Measurements from ENCODE around the gene GCK. TPM values are rescaled to one million over a fixed set of nuclear protein-coding genes. Genes with fewer than 3 reads are reported as not detected.

Gene GCK
- total RNA-seq, 4 donors from 2014 or later: 0.16 to 0.96 TPM; not detected in 2

DNA sequence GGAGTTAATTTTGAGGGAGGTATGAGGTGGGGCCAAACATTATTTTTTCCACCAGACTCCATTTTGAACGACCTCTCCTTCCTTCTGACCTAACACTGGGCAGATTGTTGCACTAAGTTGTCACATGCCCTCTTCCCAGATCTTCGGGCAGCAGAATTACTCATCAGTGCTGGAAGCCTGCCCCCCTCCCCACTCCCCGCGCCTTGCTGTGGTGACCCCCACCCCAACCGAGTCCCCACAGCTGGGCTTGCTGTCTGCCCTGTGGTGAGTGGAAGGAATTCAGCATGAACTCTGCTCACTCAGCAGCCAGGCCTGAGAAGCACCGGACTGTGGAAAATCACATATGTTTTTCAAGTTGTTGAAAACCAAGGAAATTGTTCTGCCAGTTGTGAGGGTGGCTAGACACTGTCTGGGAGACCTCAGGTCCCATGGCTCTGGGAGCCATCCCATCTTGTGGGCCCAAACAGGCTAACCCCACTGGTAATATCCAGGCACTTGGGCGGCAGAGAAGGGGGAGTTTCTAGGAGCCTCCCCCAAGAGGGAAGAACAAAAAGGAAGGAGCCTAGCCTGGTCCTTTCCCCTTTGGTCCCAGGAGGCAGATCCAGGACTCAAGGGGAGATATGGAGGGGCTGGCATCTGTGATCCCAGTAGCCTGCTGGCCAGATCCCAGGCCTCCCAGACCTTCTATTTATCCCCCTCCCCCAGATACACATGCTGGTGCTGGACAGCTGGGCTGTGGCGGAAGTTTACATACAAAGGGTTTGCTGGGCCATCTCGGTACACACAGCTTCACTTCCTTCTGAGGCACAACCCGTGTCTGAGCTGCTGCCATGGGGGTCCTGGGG is 88.6 kb downstream of the GCK start:
- peak overlapping the region; percentile 58 to 92 (median 78) for H3K27ac ChIP-seq
- peak; percentile 28 for DNase-seq
- H3K36me3 ChIP-seq: no peaks in the 10 kb centered on the region
- H3K9me3 ChIP-seq: no peaks in the 10 kb centered on the region
- peaks cover 0 to 12% (median 0%) of the 10 kb centered on the region in 4 donors for H3K4me1 ChIP-seq
- H3K4me3 ChIP-seq: no peak overlapping the region
- in situ Hi-C loops (cut with MboI; ENCODE audit: low pct_ligation_motif_present in 1 of 4, low pct_unique_long_range_greater_than_20kb in 1 of 4, low sequenced_read_pairs in 3 of 4) (no loop called here), intact Hi-C loops (cut with DNase I; ENCODE audit: low total_unique reads) (no loop called here)
- peaks cover 26% of the 10 kb centered on the region for H3K27me3 ChIP-seq
- WGBS, 2 donors (ENCODE audit: low coverage in 1 of 2): 42 to 61% methylated on average over 2 to 10 of the region's 10 CpGs
- TF ChIP-seq POLR2A (IDR thresholded peaks at IDR 0.05) (no peak), EP300 (IDR thresholded peaks at IDR 0.05; ENCODE audit: low read depth) (no peak), POLR2AphosphoS5 (IDR thresholded peaks at IDR 0.05) (no peak)
- TF ChIP-seq, protein P1, sequence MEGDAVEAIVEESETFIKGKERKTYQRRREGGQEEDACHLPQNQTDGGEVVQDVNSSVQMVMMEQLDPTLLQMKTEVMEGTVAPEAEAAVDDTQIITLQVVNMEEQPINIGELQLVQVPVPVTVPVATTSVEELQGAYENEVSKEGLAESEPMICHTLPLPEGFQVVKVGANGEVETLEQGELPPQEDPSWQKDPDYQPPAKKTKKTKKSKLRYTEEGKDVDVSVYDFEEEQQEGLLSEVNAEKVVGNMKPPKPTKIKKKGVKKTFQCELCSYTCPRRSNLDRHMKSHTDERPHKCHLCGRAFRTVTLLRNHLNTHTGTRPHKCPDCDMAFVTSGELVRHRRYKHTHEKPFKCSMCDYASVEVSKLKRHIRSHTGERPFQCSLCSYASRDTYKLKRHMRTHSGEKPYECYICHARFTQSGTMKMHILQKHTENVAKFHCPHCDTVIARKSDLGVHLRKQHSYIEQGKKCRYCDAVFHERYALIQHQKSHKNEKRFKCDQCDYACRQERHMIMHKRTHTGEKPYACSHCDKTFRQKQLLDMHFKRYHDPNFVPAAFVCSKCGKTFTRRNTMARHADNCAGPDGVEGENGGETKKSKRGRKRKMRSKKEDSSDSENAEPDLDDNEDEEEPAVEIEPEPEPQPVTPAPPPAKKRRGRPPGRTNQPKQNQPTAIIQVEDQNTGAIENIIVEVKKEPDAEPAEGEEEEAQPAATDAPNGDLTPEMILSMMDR (IDR thresholded peaks at IDR 0.05): no peak

DNA sequence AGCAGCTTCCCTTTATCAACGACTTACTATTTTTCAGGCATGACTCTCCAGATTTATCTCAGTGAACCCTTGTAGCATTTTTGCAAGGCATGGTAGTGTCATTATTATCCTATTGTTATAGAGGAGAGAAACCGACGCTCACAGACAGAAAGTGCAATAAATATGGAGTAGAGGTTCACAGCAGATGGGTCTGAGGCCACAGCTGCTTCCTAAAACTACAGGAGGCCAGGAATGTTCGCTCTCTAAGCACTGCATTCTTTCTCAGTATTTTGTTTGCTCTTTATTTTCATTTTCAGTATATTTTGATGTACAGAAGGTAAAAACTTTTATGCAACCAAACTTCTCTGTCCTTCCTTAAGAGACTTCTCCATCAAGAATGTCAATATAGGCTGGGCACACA is 89.6 kb downstream of the GCK start:
- TF ChIP-seq EP300 (IDR thresholded peaks at IDR 0.05; ENCODE audit: low read depth) (no peak), POLR2AphosphoS5 (IDR thresholded peaks at IDR 0.05) (no peak), POLR2A (IDR thresholded peaks at IDR 0.05) (no peak)
- TF ChIP-seq, protein P1 (IDR thresholded peaks at IDR 0.05): no peak
- Histone ChIP-seq H3K4me3 (no peak overlapping the region), H3K4me1 (peaks cover 0 to 6% (median 2%) of the 10 kb centered on the region in 4 donors), H3K36me3 (no peaks in the 10 kb centered on the region), H3K27me3 (peaks cover 16% of the 10 kb centered on the region), H3K27ac (peak overlapping the region in 1 of 4 donors; percentile 25), H3K9me3 (no peaks in the 10 kb centered on the region)
- no peak for DNase-seq
- in situ Hi-C loops (cut with MboI; ENCODE audit: low pct_ligation_motif_present in 1 of 4, low pct_unique_long_range_greater_than_20kb in 1 of 4, low sequenced_read_pairs in 3 of 4) (no loop called here), intact Hi-C loops (cut with DNase I; ENCODE audit: low total_unique reads) (no loop called here)
- 63 to 71% methylated on average over 4 of the region's 4 CpGs for WGBS, 2 donors (ENCODE audit: low coverage in 1 of 2)

DNA sequence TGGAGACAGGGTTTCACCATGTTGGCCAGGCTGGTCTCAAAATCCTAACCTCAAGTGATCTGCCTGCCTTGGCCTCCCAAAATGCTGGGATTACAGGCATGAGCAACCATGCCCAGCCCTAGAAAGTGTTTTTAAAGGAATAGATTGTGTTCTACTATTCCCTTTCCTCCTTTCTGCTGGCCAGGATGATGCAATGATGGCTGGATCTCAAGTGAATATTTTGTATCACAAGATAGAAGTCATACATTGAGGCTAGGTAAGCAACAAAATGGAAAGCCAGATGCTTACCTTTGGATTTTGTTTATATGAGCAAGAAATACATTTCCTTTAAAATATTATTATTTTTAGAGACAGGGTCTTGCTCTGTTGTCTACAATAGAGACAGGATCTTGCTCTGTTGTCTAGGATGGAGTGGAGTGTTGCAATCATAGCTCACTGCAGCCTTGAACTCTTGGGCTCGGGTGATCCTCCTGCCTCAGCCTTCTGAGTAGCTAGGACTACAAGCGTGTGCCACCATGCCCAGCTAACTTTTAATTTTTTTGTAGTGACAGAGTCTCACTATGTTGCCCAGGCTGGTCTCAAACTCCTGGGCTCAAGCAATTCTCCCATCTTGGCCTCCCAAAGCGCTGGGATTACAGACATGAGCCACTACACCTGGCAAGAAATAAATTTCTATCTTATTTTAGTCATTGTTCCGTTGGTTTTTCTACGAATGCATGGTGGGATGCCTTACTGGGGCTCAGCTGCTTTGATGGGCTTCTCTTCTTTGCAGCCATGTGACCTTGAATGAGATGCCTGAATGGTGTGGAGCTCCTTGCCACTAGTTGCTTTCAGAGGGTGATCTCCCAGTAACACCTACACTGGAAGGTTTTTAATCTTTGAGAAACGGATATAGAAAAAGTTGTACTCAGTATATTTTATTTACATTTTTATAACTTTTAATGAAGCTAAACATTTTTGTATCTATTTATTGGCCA is 90.9 kb downstream of the GCK start:
- no peaks in the 10 kb centered on the region for H3K36me3 ChIP-seq
- H3K4me3 ChIP-seq: no peak overlapping the region
- no peak overlapping the region for H3K27ac ChIP-seq
- no peak for DNase-seq
- in situ Hi-C loops (cut with MboI; ENCODE audit: low pct_ligation_motif_present in 1 of 4, low pct_unique_long_range_greater_than_20kb in 1 of 4, low sequenced_read_pairs in 3 of 4): no loop called here
- no peaks in the 10 kb centered on the region for H3K9me3 ChIP-seq
- peaks cover 3% of the 10 kb centered on the region for H3K27me3 ChIP-seq
- H3K4me1 ChIP-seq: peaks cover 0 to 8% (median 0%) of the 10 kb centered on the region in 4 donors
- no peak for TF ChIP-seq EP300 (IDR thresholded peaks at IDR 0.05; ENCODE audit: low read depth)
- no peak for TF ChIP-seq POLR2A (IDR thresholded peaks at IDR 0.05)
- TF ChIP-seq, protein P1 (IDR thresholded peaks at IDR 0.05): no peak
- no peak for TF ChIP-seq POLR2AphosphoS5 (IDR thresholded peaks at IDR 0.05)
- 89 to 92% methylated on average over 5 to 6 of the region's 6 CpGs for WGBS, 2 donors (ENCODE audit: low coverage in 1 of 2)
- intact Hi-C loops (cut with DNase I; ENCODE audit: low total_unique reads): no loop called here
